Neural progenitor cell (in vitro differentiated cells): ENCODE results near the gene AQP1. TPM values are rescaled to one million over a fixed set of nuclear protein-coding genes. Genes with fewer than 3 reads are reported as not detected.

Experiments
- DNase-seq: peaks from one replicate; pipeline ENCODE4 v3.0.0-alpha.2; 2016; ENCODE audit warnings: low spot score
- H2AFZ ChIP-seq: fragments of 200-600 bp; sonication (generic); replicated peaks from 2 replicates; pipeline ENCODE4 v1.6.1; 2016; ENCODE audit warnings: antibody characterized with exemption
- H3F3A ChIP-seq: fragments of 200-600 bp; sonication (generic); 2 replicates; pipeline ENCODE4 v1.6.1; 2016; ENCODE audit warnings: antibody characterized with exemption, low read depth
- H3K27ac ChIP-seq: fragments of 200-600 bp; sonication (generic); 2 replicates; pipeline ENCODE4 v1.5.1; 2016; ENCODE audit warnings: mild to moderate bottlenecking
- H3K27me3 ChIP-seq: fragments of 200-600 bp; sonication (generic); 2 replicates; pipeline ENCODE4 v1.6.1; 2016; ENCODE audit warnings: mild to moderate bottlenecking, moderate library complexity
- H3K36me3 ChIP-seq: fragments of 200-600 bp; sonication (generic); 2 replicates; pipeline ENCODE4 v1.5.1; 2016
- H3K4me1 ChIP-seq: fragments of 200-600 bp; sonication (generic); 2 replicates; pipeline ENCODE4 v1.6.1; 2016; ENCODE audit warnings: mixed run types
- H3K4me2 ChIP-seq: fragments of 200-600 bp; sonication (generic); 2 replicates; pipeline ENCODE4 v1.6.1; 2016
- H3K4me3 ChIP-seq: fragments of 200-600 bp; sonication (generic); 2 replicates; pipeline ENCODE4 v1.5.1; 2016
- H3K79me2 ChIP-seq: fragments of 200-600 bp; sonication (generic); 2 replicates; pipeline ENCODE4 v1.6.1; 2016; ENCODE audit warnings: low read depth
- H3K9ac ChIP-seq: fragments of 200-600 bp; sonication (generic); 2 replicates; pipeline ENCODE4 v1.6.1; 2016
- H3K9me3 ChIP-seq: fragments of 200-600 bp; sonication (generic); 2 replicates; pipeline ENCODE4 v1.5.1; 2016; ENCODE audit warnings: low read depth
- H4K20me1 ChIP-seq: fragments of 200-600 bp; sonication (generic); 2 replicates; pipeline ENCODE4 v1.6.1; 2016; ENCODE audit warnings: low read depth
- H3K27ac Mint-ChIP-seq: 3 replicates; pipeline ENCODE4 v1.8.0; 2021; ENCODE audit warnings: mixed read lengths
- H3K27me3 Mint-ChIP-seq: 2 replicates; pipeline ENCODE4 v1.8.0; 2022; ENCODE audit warnings: low read depth, mild to moderate bottlenecking, inconsistent platforms, moderate library complexity, mixed read lengths; ENCODE audit not compliant: insufficient read depth
- H3K36me3 Mint-ChIP-seq: 3 replicates; pipeline ENCODE4 v1.8.0; 2021; ENCODE audit warnings: mixed read lengths
- H3K4me1 Mint-ChIP-seq: 3 replicates; pipeline ENCODE4 v1.8.0; 2021; ENCODE audit warnings: mixed read lengths
- H3K4me3 Mint-ChIP-seq: 3 replicates; pipeline ENCODE4 v1.8.0; 2021; ENCODE audit warnings: mild to moderate bottlenecking, moderate library complexity, mixed read lengths
- H3K9me3 Mint-ChIP-seq: 3 replicates; pipeline ENCODE4 v1.8.0; 2020; ENCODE audit warnings: mixed read lengths
- CTCF ChIP-seq: fragments of 200-600 bp; sonication (generic); IDR thresholded peaks from 2 replicates; pipeline ENCODE4 v1.5.1; 2017; ENCODE audit warnings: antibody characterized with exemption, mild to moderate bottlenecking
- EZH2 ChIP-seq: fragments of 200-600 bp; sonication (generic); IDR thresholded peaks from 2 replicates; pipeline ENCODE4 v1.6.1; 2017; ENCODE audit warnings: antibody characterized with exemption, mild to moderate bottlenecking, moderate library complexity
- EZH2phosphoT487 ChIP-seq: fragments of 200-600 bp; sonication (generic); IDR thresholded peaks from 2 replicates; pipeline ENCODE4 v1.6.1; 2017; ENCODE audit warnings: antibody characterized with exemption
- total RNA-seq: library from RNA; depleted of rRNA; stranded (reverse); fragments of >200 nt; gene quantifications from 2 replicates; pipeline ENCODE4 v1.2.3, GENCODE V29; 2015; ENCODE audit warnings: low replicate concordance

AQP1 gene
- total RNA-seq, 1 donor from 2014 or later, result not detected

GRCh38 chr7:30903146-30903545, 8.5 kb upstream of the AQP1 start:
- peak overlapping the region; percentile 24 for H3K27ac Mint-ChIP-seq
- DNase-seq, result no peak
- peaks cover 7% of the 10 kb centered on the region for H3K4me1 Mint-ChIP-seq
- no peaks in the 10 kb centered on the region for H3K9me3 Mint-ChIP-seq
- no peaks in the 10 kb centered on the region for H3K36me3 Mint-ChIP-seq
- H3K27me3 Mint-ChIP-seq, result peaks cover 9% of the 10 kb centered on the region
- no peak overlapping the region for H3K4me2 ChIP-seq
- TF ChIP-seq CTCF (no peak), EZH2phosphoT487 (no peak), EZH2 (no peak)
- no peaks in the 10 kb centered on the region for H3K79me2 ChIP-seq
- H4K20me1 ChIP-seq, result no peaks in the 10 kb centered on the region
- no peak overlapping the region for H3K4me3 ChIP-seq
- no peak overlapping the region for H2AFZ ChIP-seq
- no peak overlapping the region for H3K4me3 Mint-ChIP-seq
- H3K9me3 ChIP-seq, result no peaks in the 10 kb centered on the region
- H3K9ac ChIP-seq, result no peak overlapping the region
- H3K27ac ChIP-seq, result no peak overlapping the region
- no peaks in the 10 kb centered on the region for H3K4me1 ChIP-seq
- no peaks in the 10 kb centered on the region for H3K27me3 ChIP-seq
- no peaks in the 10 kb centered on the region for H3F3A ChIP-seq
- no peaks in the 10 kb centered on the region for H3K36me3 ChIP-seq

GRCh38 chr7:30904561-30904960, 7.1 kb upstream of the AQP1 start:
- H3K9me3 ChIP-seq, result no peaks in the 10 kb centered on the region
- H3K36me3 ChIP-seq, result no peaks in the 10 kb centered on the region
- Mint-ChIP-seq H3K4me1 (peaks cover 7% of the 10 kb centered on the region), H3K27me3 (peaks cover 9% of the 10 kb centered on the region), H3K9me3 (no peaks in the 10 kb centered on the region), H3K36me3 (no peaks in the 10 kb centered on the region), H3K4me3 (no peak overlapping the region), H3K27ac (no peak overlapping the region)
- H3K27me3 ChIP-seq, result no peaks in the 10 kb centered on the region
- no peaks in the 10 kb centered on the region for H3K4me1 ChIP-seq
- no peak overlapping the region for H3K4me3 ChIP-seq
- no peaks in the 10 kb centered on the region for H4K20me1 ChIP-seq
- no peak overlapping the region for H3K27ac ChIP-seq
- no peaks in the 10 kb centered on the region for H3K79me2 ChIP-seq
- no peak overlapping the region for H3K4me2 ChIP-seq
- H3F3A ChIP-seq, result no peaks in the 10 kb centered on the region
- TF ChIP-seq CTCF (no peak), EZH2phosphoT487 (no peak), EZH2 (no peak)
- no peak overlapping the region for H2AFZ ChIP-seq
- DNase-seq, result no peak
- no peak overlapping the region for H3K9ac ChIP-seq

GRCh38 chr7:30905078-30906012, 6.3 kb upstream of the AQP1 start:
- H3K4me3 Mint-ChIP-seq, result no peak overlapping the region
- H3K4me2 ChIP-seq, result no peak overlapping the region

More at GRCh38 chr7:30905078-30906012, 6.3 kb upstream of the AQP1 start:
- Histone ChIP-seq H2AFZ (no peak overlapping the region), H4K20me1 (no peaks in the 10 kb centered on the region), H3K4me1 (no peaks in the 10 kb centered on the region), H3K79me2 (no peaks in the 10 kb centered on the region), H3F3A (no peaks in the 10 kb centered on the region), H3K9me3 (no peaks in the 10 kb centered on the region), H3K27me3 (no peaks in the 10 kb centered on the region), H3K4me3 (no peak overlapping the region), H3K9ac (no peak overlapping the region), H3K27ac (no peak overlapping the region), H3K36me3 (no peaks in the 10 kb centered on the region)
- TF ChIP-seq EZH2 (no peak), EZH2phosphoT487 (no peak), CTCF (no peak)
- H3K27ac Mint-ChIP-seq, result no peak overlapping the region
- H3K27me3 Mint-ChIP-seq, result peaks cover 7% of the 10 kb centered on the region
- H3K9me3 Mint-ChIP-seq, result no peaks in the 10 kb centered on the region
- no peaks in the 10 kb centered on the region for H3K36me3 Mint-ChIP-seq
- H3K4me1 Mint-ChIP-seq, result peaks cover 7% of the 10 kb centered on the region
- DNase-seq, result no peak
